Body of pancreas (tissue), 4 donors: ENCODE results near the gene METTL3. TPM values are rescaled to one million over a fixed set of nuclear protein-coding genes. Genes with fewer than 3 reads are reported as not detected.

Experiments
- ATAC-seq: fragments of 150-250 bp; one replicate; pipeline ENCODE4 v1.9.1; 2016
- DNase-seq, 4 donors: peaks; one replicate each; pipeline ENCODE4 v3.0.0-alpha.2; 2019
- H3K27ac ChIP-seq, 4 donors: fragments of 200-600 bp; sonication (generic); 1 replicate in 3 of 4; 2 replicates in 1 of 4; pipeline versions ENCODE4 v1.5.1 to v1.6.1; 2016 to 2019; ENCODE audit warnings: mild to moderate bottlenecking in 1 of 4, mixed read lengths in 1 of 4, moderate library complexity in 1 of 4
- H3K27me3 ChIP-seq, 2 donors: fragments of 200-600 bp; sonication (generic); one replicate each; pipeline ENCODE4 v1.6.0; 2016; ENCODE audit warnings: mild to moderate bottlenecking in 1 of 2
- H3K36me3 ChIP-seq, 2 donors: fragments of 200-600 bp; sonication (generic); replicated peaks in 1 of 2; 2 replicates each; pipeline ENCODE4 v1.5.1; 2016; ENCODE audit warnings: low read depth in 2 of 2; ENCODE audit not compliant: insufficient read depth in 1 of 2
- H3K4me1 ChIP-seq: fragments of 200-600 bp; sonication (generic); one replicate; pipeline ENCODE4 v1.6.0; 2016
- H3K4me3 ChIP-seq, 2 donors: fragments of 200-600 bp; sonication (generic); 1 replicate in 1 of 2; 2 replicates in 1 of 2; pipeline ENCODE4 v1.5.1; 2016 to 2019
- H3K9me3 ChIP-seq, 3 donors: fragments of 200-600 bp; sonication (generic); 1 replicate in 2 of 3; 2 replicates in 1 of 3; pipeline ENCODE4 v1.5.1; 2016
- POLR2A ChIP-seq, 3 donors: fragments of 450-650 bp; IDR thresholded peaks; one replicate each; pipeline ENCODE4 v1.6.1; 2016; ENCODE audit warnings: antibody characterized with exemption in 3 of 3, mild to moderate bottlenecking in 2 of 3
- WGBS, 2 donors: methylation state at CpG; one replicate each; pipeline ENCODE4 v1.1.5; 2017; 5-methylcytosine and 5-hydroxymethylcytosine counted together
- intact Hi-C: fragments of 100-400 bp; cut with DNase I; formaldehyde crosslinking; loops from one replicate; pipeline ENCODE4 v1.15.1; 2023
- total RNA-seq, 2 donors: library from RNA; depleted of rRNA; stranded (reverse); fragments of >200 nt; gene quantifications; one replicate each; pipeline ENCODE4 v1.1.0, GENCODE V29; 2016
- TF ChIP-seq, protein P1 (sequence below), 7 experiments: fragments of 450-650 bp in 4 of 7; fragments of 200-600 bp in 3 of 7; sonication (generic) in 3 of 7; IDR thresholded peaks; one replicate each; pipeline ENCODE4 v1.5.1; 2016 to 2019; ENCODE audit warnings: antibody characterized with exemption in 7 of 7

The METTL3 gene
- total RNA-seq, 2 donors from 2014 or later = 49.8 to 69.2 TPM

DNA sequence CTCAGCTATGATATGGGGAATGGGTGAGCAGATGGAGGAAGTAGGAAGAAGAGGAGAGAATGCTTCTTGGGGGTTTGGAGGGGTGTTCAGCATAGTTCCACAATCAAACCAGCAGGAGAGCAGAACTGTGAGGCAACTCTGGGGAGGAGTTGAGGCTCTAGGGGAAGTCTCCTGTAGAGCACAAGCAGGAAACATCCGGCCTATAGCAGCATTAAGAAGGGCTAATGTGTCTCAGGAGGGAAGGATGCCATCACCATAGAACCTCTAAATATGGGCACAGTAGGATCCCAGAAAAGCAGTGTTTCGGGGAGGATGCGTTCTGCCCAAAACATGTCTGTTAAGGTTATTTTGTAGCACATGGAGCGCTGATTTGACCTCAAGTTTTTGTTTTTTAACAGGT, 23.4 kb upstream of the METTL3 start:
- peaks cover 0 to 11% of the 10 kb centered on the region in 2 donors for H3K27me3 ChIP-seq
- no peaks in the 10 kb centered on the region for H3K36me3 ChIP-seq
- intact Hi-C loops = no loop called here
- no peak overlapping the region for H3K4me3 ChIP-seq
- 81 to 83% methylated on average over 4 of the region's 4 CpGs for WGBS, 2 donors
- H3K27ac ChIP-seq = no peak overlapping the region
- TF ChIP-seq POLR2A (IDR thresholded peaks at IDR 0.05) = no peak
- TF ChIP-seq, protein P1, sequence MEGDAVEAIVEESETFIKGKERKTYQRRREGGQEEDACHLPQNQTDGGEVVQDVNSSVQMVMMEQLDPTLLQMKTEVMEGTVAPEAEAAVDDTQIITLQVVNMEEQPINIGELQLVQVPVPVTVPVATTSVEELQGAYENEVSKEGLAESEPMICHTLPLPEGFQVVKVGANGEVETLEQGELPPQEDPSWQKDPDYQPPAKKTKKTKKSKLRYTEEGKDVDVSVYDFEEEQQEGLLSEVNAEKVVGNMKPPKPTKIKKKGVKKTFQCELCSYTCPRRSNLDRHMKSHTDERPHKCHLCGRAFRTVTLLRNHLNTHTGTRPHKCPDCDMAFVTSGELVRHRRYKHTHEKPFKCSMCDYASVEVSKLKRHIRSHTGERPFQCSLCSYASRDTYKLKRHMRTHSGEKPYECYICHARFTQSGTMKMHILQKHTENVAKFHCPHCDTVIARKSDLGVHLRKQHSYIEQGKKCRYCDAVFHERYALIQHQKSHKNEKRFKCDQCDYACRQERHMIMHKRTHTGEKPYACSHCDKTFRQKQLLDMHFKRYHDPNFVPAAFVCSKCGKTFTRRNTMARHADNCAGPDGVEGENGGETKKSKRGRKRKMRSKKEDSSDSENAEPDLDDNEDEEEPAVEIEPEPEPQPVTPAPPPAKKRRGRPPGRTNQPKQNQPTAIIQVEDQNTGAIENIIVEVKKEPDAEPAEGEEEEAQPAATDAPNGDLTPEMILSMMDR (IDR thresholded peaks at IDR 0.05) = no peak
- no peaks in the 10 kb centered on the region for H3K9me3 ChIP-seq
- peaks cover 10% of the 10 kb centered on the region for H3K4me1 ChIP-seq
- ATAC-seq (no peak), DNase-seq (no peak)

GRCh38 chr14:21533294-21533693, 22.2 kb upstream of the METTL3 start:
- Histone ChIP-seq H3K27ac (no peak overlapping the region), H3K4me1 (peaks cover 10% of the 10 kb centered on the region), H3K36me3 (no peaks in the 10 kb centered on the region), H3K9me3 (no peaks in the 10 kb centered on the region), H3K27me3 (peaks cover 0 to 11% of the 10 kb centered on the region in 2 donors), H3K4me3 (no peak overlapping the region)
- ATAC-seq (no peak), DNase-seq (no peak)
- TF ChIP-seq POLR2A (IDR thresholded peaks at IDR 0.05) = no peak
- intact Hi-C loops = no loop called here

DNA sequence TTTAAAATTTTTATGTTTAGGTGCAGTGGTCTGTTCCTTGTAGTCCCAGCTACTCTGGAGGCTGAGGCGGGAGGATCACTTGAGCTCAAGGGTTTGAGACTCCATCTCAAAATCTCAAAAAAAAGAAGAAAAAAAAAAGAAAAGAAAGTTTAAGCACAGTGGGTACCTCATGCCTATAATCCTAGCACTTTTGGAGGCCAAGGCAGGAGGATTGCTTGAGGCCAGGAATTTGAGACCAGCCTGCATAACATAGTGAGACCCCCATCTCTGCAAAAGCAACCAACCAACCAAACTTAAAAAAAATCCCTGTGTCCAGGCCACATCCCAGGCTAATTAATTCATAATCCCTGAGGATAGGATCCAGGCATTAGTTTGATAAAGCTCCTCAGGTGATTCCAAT, 18.4 kb upstream of the METTL3 start:
- 94 to 96% methylated on average over 1 of the region's 1 CpG for WGBS, 2 donors
- intact Hi-C loops = no loop called here
- Histone ChIP-seq H3K27me3 (no peaks in the 10 kb centered on the region), H3K4me3 (no peak overlapping the region), H3K4me1 (peaks cover 9% of the 10 kb centered on the region), H3K9me3 (no peaks in the 10 kb centered on the region), H3K36me3 (no peaks in the 10 kb centered on the region), H3K27ac (no peak overlapping the region)
- no peak for DNase-seq
- TF ChIP-seq POLR2A (IDR thresholded peaks at IDR 0.05) = no peak
- TF ChIP-seq, protein P1 (IDR thresholded peaks at IDR 0.05) = no peak
- no peak for ATAC-seq

- Histone ChIP-seq H3K36me3 (no peaks in the 10 kb centered on the region), H3K27ac (no peak overlapping the region), H3K4me3 (no peak overlapping the region), H3K9me3 (no peaks in the 10 kb centered on the region), H3K27me3 (no peaks in the 10 kb centered on the region), H3K4me1 (peaks cover 9% of the 10 kb centered on the region)
- ATAC-seq = no peak
- DNase-seq = no peak
- no peak for TF ChIP-seq POLR2A (IDR thresholded peaks at IDR 0.05)
- TF ChIP-seq, protein P1 (IDR thresholded peaks at IDR 0.05) = no peak
- intact Hi-C loops = no loop called here
- WGBS, 2 donors = 72 to 81% methylated on average over 4 of the region's 4 CpGs
These were observed 17.5 kb upstream of the METTL3 start for GRCh38 chr14:21528381-21529348.

GRCh38 chr14:21527318-21527679, 16.2 kb upstream of the METTL3 start:
- no peak for DNase-seq
- Histone ChIP-seq H3K4me1 (peaks cover 9% of the 10 kb centered on the region), H3K36me3 (no peaks in the 10 kb centered on the region), H3K27ac (no peak overlapping the region), H3K27me3 (no peaks in the 10 kb centered on the region), H3K4me3 (no peak overlapping the region), H3K9me3 (no peaks in the 10 kb centered on the region)
- TF ChIP-seq, protein P1 (IDR thresholded peaks at IDR 0.05) = no peak
- no peak for TF ChIP-seq POLR2A (IDR thresholded peaks at IDR 0.05)
- no peak for ATAC-seq
- WGBS, 2 donors = 49 to 64% methylated on average over 1 of the region's 1 CpG
- intact Hi-C loops = no loop called here
